BJ (cell line): Measurements from ENCODE around the gene CAMSAP1. TPM values are rescaled to one million over a fixed set of nuclear protein-coding genes. Genes with fewer than 3 reads are reported as not detected.

Experiments
- CTCF ChIA-PET: fragments of 350-600 bp; formaldehyde crosslinking; extraction: SDS; loops from one replicate; lab custom pipeline; 2021; ENCODE audit warnings: antibody characterized with exemption, inconsistent platforms; lab: Yijun Ruan, JAX
- POLR2A ChIA-PET: fragments of 300-600 bp; sonication (Branson Sonifier 250); formaldehyde crosslinking; extraction: SDS; loops from one replicate; lab custom pipeline; 2021; ENCODE audit warnings: antibody characterized with exemption; lab: Charles Lee
- DNase-seq: peaks from one replicate; pipeline ENCODE4 v3.0.0-alpha.2; 2011; ENCODE audit warnings: low read depth
- H3K27me3 ChIP-seq: 2 replicates; pipeline ENCODE4 v1.6.0; 2011; ENCODE audit warnings: low read length; ENCODE audit not compliant: control insufficient read depth, insufficient read depth
- H3K36me3 ChIP-seq: 2 replicates; pipeline ENCODE4 v1.5.1; 2011; ENCODE audit warnings: low read length; ENCODE audit not compliant: control insufficient read depth, insufficient read depth
- H3K4me3 ChIP-seq: 2 replicates; pipeline ENCODE4 v1.5.1; 2011; ENCODE audit warnings: low read depth, mild to moderate bottlenecking, control low read depth, low read length
- CTCF ChIP-seq: IDR thresholded peaks from 2 replicates; pipeline ENCODE4 v1.5.1; 2011; ENCODE audit warnings: low read depth, mild to moderate bottlenecking, control low read depth, inconsistent platforms, low read length, moderate library complexity; ENCODE audit not compliant: insufficient read depth
- polyA plus RNA-seq: library from polyadenylated mRNA; depleted of rRNA; stranded (reverse); fragments of >200 nt; gene quantifications from 2 replicates; pipeline ENCODE4 v1.2.3, GENCODE V29; 2011

The CAMSAP1 gene
- polyA plus RNA-seq, 1 experiment, result 4.1 TPM

GRCh38 chr9:135777623-135778177 lies 129.6 kb downstream of the CAMSAP1 start:
- Histone ChIP-seq H3K36me3 (no peaks in the 10 kb centered on the region), H3K27me3 (no peaks in the 10 kb centered on the region; the same call in 1 of the 2 replicates), H3K4me3 (no peak overlapping the region)
- TF ChIP-seq CTCF, result no peak
- POLR2A ChIA-PET, result no interaction called here
- CTCF ChIA-PET, result interaction anchor here (1.1 to 1.2 kb wide), 2 partner anchors 20 to 40 kb away, joined by 3 to 4 read pairs; no protein-coding TSS in a partner anchor
- no peak for DNase-seq

GRCh38 chr9:135776893-135777622 lies 130.3 kb downstream of the CAMSAP1 start:
- TF ChIP-seq CTCF, result no peak
- POLR2A ChIA-PET, result no interaction called here
- CTCF ChIA-PET, result interaction anchor here (1.1 to 1.2 kb wide), 2 partner anchors 21 to 39 kb away, joined by 3 to 4 read pairs; no protein-coding TSS in a partner anchor

GRCh38 chr9:135775911-135776310 lies 131.4 kb downstream of the CAMSAP1 start:
- Histone ChIP-seq H3K36me3 (no peaks in the 10 kb centered on the region), H3K4me3 (no peak overlapping the region), H3K27me3 (no peaks in the 10 kb centered on the region; the same call in 1 of the 2 replicates)
- CTCF ChIA-PET, result no interaction called here
- DNase-seq, result no peak
- POLR2A ChIA-PET, result no interaction called here
- TF ChIP-seq CTCF, result no peak

More at GRCh38 chr9:135776893-135777622, 130.3 kb downstream of the CAMSAP1 start:
- H3K36me3 ChIP-seq, result no peaks in the 10 kb centered on the region
- no peak for DNase-seq
- H3K4me3 ChIP-seq, result no peak overlapping the region
- H3K27me3 ChIP-seq, result no peaks in the 10 kb centered on the region; the same call in 1 of the 2 replicates

- no peak for TF ChIP-seq CTCF
- CTCF ChIA-PET, result no interaction called here
Measured at GRCh38 chr9:135774794-135775525, 132.4 kb downstream of the CAMSAP1 start.

GRCh38 chr9:135774239-135774747 lies 133.1 kb downstream of the CAMSAP1 start:
- no peak for DNase-seq

More at GRCh38 chr9:135774794-135775525, 132.4 kb downstream of the CAMSAP1 start:
- no peak for DNase-seq
- Histone ChIP-seq H3K36me3 (no peaks in the 10 kb centered on the region), H3K4me3 (no peak overlapping the region), H3K27me3 (no peaks in the 10 kb centered on the region; the same call in 1 of the 2 replicates)
- POLR2A ChIA-PET, result no interaction called here

More at GRCh38 chr9:135774239-135774747, 133.1 kb downstream of the CAMSAP1 start:
- H3K4me3 ChIP-seq, result no peak overlapping the region
- H3K36me3 ChIP-seq, result no peaks in the 10 kb centered on the region
- no peak for TF ChIP-seq CTCF
- CTCF ChIA-PET, result no interaction called here
- POLR2A ChIA-PET, result no interaction called here
- no peaks in the 10 kb centered on the region; the same call in 1 of the 2 replicates for H3K27me3 ChIP-seq
